Thoracic aorta (tissue), 2 donors: ENCODE results near the gene ATG2A. TPM values are rescaled to one million over a fixed set of nuclear protein-coding genes. Genes with fewer than 3 reads are reported as not detected.
A peak's percentile ranks its signal among the peaks of the same experiment; 100 is the strongest.

Experiments used
- ATAC-seq: fragments of 150-250 bp; one replicate; pipeline ENCODE4 v1.8.0; 2017; ENCODE audit warnings: low read depth; ENCODE audit not compliant: insufficient number of reproducible peaks, low FRiP score
- DNase-seq: peaks from one replicate; pipeline ENCODE4 v3.0.0-alpha.2; 2020; ENCODE audit warnings: low spot score
- H3K27ac ChIP-seq, 2 donors: fragments of 200-600 bp; sonication (generic); 1 replicate in 1 of 2; 2 replicates in 1 of 2; pipeline ENCODE4 v1.5.1; 2016; ENCODE audit warnings: mild to moderate bottlenecking in 2 of 2, moderate library complexity in 2 of 2
- H3K27me3 ChIP-seq: fragments of 200-600 bp; sonication (generic); replicated peaks from 2 replicates; pipeline ENCODE4 v1.6.0; 2016; ENCODE audit warnings: mild to moderate bottlenecking; ENCODE audit not compliant: insufficient read depth
- H3K36me3 ChIP-seq: fragments of 200-600 bp; sonication (generic); one replicate; pipeline ENCODE4 v1.5.1; 2016
- H3K4me1 ChIP-seq, 2 donors: fragments of 200-600 bp; sonication (generic); 1 replicate in 1 of 2; 2 replicates in 1 of 2; pipeline versions ENCODE4 v1.5.1 to v1.6.0; 2016; ENCODE audit warnings: low read depth in 2 of 2, mild to moderate bottlenecking in 1 of 2; ENCODE audit not compliant: control insufficient read depth in 1 of 2
- H3K4me3 ChIP-seq: fragments of 200-600 bp; sonication (generic); 2 replicates; pipeline ENCODE4 v1.5.1; 2016; ENCODE audit warnings: mild to moderate bottlenecking
- H3K9me3 ChIP-seq: fragments of 200-600 bp; sonication (generic); 2 replicates; pipeline ENCODE4 v1.5.1; 2016
- CTCF ChIP-seq: fragments of 200-600 bp; sonication (generic); IDR thresholded peaks from one replicate; pipeline ENCODE4 v1.5.1; 2019; ENCODE audit warnings: antibody characterized with exemption
- total RNA-seq, 2 donors: library from RNA; depleted of rRNA; stranded (reverse); fragments of >200 nt; gene quantifications; one replicate each; pipeline versions ENCODE4 v1.1.0 to v1.2.3, GENCODE V29; 2016

ATG2A gene
- total RNA-seq, 2 donors from 2014 or later: 18.5 to 35.2 TPM

GRCh38 chr11:64896448-64897022 lies 20.5 kb downstream of the ATG2A start:
- no peak overlapping the region for H3K4me3 ChIP-seq
- DNase-seq (no peak), ATAC-seq (no peak)
- H3K9me3 ChIP-seq: no peaks in the 10 kb centered on the region
- no peak overlapping the region for H3K27ac ChIP-seq
- no peaks in the 10 kb centered on the region for H3K27me3 ChIP-seq
- TF ChIP-seq CTCF: no peak
- peaks cover 34% of the 10 kb centered on the region for H3K36me3 ChIP-seq
- H3K4me1 ChIP-seq: no peaks in the 10 kb centered on the region

GRCh38 chr11:64894812-64895452 lies 22.1 kb downstream of the ATG2A start:
- H3K36me3 ChIP-seq: peaks cover 20% of the 10 kb centered on the region
- no peak overlapping the region for H3K4me3 ChIP-seq
- H3K9me3 ChIP-seq: no peaks in the 10 kb centered on the region
- H3K4me1 ChIP-seq: no peaks in the 10 kb centered on the region
- H3K27me3 ChIP-seq: no peaks in the 10 kb centered on the region
- ATAC-seq (peak; percentile 8), DNase-seq (no peak)
- H3K27ac ChIP-seq: no peak overlapping the region
- TF ChIP-seq CTCF: no peak

GRCh38 chr11:64894070-64894811 lies 22.8 kb downstream of the ATG2A start:
- peak; percentile 92 for TF ChIP-seq CTCF
- Histone ChIP-seq H3K4me3 (no peak overlapping the region), H3K27ac (no peak overlapping the region), H3K27me3 (no peaks in the 10 kb centered on the region), H3K9me3 (no peaks in the 10 kb centered on the region), H3K36me3 (peaks cover 20% of the 10 kb centered on the region), H3K4me1 (no peaks in the 10 kb centered on the region)
- DNase-seq (peak; percentile 55), ATAC-seq (peak; percentile 27)

GRCh38 chr11:64893194-64894069 lies 23.6 kb downstream of the ATG2A start:
- H3K27me3 ChIP-seq: no peaks in the 10 kb centered on the region
- no peaks in the 10 kb centered on the region for H3K4me1 ChIP-seq
- H3K4me3 ChIP-seq: no peak overlapping the region
- no peak for DNase-seq
- no peak for TF ChIP-seq CTCF
- H3K9me3 ChIP-seq: no peaks in the 10 kb centered on the region
- no peak overlapping the region for H3K27ac ChIP-seq
- H3K36me3 ChIP-seq: peaks cover 13% of the 10 kb centered on the region
- no peak for ATAC-seq

- Histone ChIP-seq H3K27ac (no peak overlapping the region), H3K4me3 (no peak overlapping the region), H3K9me3 (no peaks in the 10 kb centered on the region), H3K4me1 (peaks cover 0 to 6% of the 10 kb centered on the region in 2 donors), H3K36me3 (peaks cover 7% of the 10 kb centered on the region), H3K27me3 (no peaks in the 10 kb centered on the region)
- ATAC-seq: no peak
- no peak for DNase-seq
- TF ChIP-seq CTCF: no peak
Observed at GRCh38 chr11:64892838-64893193, 24.2 kb downstream of the ATG2A start.
